ENCODE results near the gene DOCK9. TPM values are rescaled to one million over a fixed set of nuclear protein-coding genes. Genes with fewer than 3 reads are reported as not detected.

The DOCK9 gene
- total and polyA plus RNA-seq, 9 of the 15 experiments (the other 6 are each of a cell fraction or from before 2014, with no cell fraction given) = 3.5 to 25.3 (median 16.7) TPM

- Histone ChIP-seq H3K4me3 (no peak overlapping the region), H3K4me1 (replicated peaks in 1 of 2; ENCODE audit: control insufficient read depth in 2 of 2, insufficient read depth in 2 of 2, low read length in 2 of 2) (no peaks in the 10 kb centered on the region; a peak in 1 of 5 replicates), H3K27ac (ENCODE audit: extremely low read depth, low read depth, low read length) (no peak overlapping the region), H3K9me1 (ENCODE audit: control insufficient read depth, insufficient read depth, low read length) (no peaks in the 10 kb centered on the region), H3K79me2 (ENCODE audit: control insufficient read depth, insufficient read depth, low read length) (no peaks in the 10 kb centered on the region), H3K9ac (ENCODE audit: insufficient read depth in 1 of 2, low read depth in 2 of 2, low read length in 2 of 2) (no peak overlapping the region), H3K36me3 (ENCODE audit: control insufficient read depth, insufficient read depth, low read length) (peaks cover 45% of the 10 kb centered on the region; the same call in 2 of the 3 replicates), H4K20me1 (replicated peaks; ENCODE audit: control insufficient read depth, insufficient read depth, low read length) (no peaks in the 10 kb centered on the region), H3K9me3 (replicated peaks; ENCODE audit: control insufficient read depth, insufficient read depth, low read depth, low read length) (no peaks in the 10 kb centered on the region), H3K27me3 (ENCODE audit: control insufficient read depth in 2 of 2, insufficient read depth in 2 of 2, low read length in 2 of 2) (no peaks in the 10 kb centered on the region), H2AFZ (ENCODE audit: low read depth, low read length) (no peak overlapping the region), H3K4me2 (ENCODE audit: insufficient read depth, low read length) (no peak overlapping the region)
- no peak for TF ChIP-seq NR1H2 (CRISPR knock-in tag; IDR thresholded peaks at IDR 0.05)
- TF ChIP-seq ZC3H11A (IDR thresholded peaks at IDR 0.05; ENCODE audit: low read depth, low read length) = no peak
- TF ChIP-seq, protein P1, sequence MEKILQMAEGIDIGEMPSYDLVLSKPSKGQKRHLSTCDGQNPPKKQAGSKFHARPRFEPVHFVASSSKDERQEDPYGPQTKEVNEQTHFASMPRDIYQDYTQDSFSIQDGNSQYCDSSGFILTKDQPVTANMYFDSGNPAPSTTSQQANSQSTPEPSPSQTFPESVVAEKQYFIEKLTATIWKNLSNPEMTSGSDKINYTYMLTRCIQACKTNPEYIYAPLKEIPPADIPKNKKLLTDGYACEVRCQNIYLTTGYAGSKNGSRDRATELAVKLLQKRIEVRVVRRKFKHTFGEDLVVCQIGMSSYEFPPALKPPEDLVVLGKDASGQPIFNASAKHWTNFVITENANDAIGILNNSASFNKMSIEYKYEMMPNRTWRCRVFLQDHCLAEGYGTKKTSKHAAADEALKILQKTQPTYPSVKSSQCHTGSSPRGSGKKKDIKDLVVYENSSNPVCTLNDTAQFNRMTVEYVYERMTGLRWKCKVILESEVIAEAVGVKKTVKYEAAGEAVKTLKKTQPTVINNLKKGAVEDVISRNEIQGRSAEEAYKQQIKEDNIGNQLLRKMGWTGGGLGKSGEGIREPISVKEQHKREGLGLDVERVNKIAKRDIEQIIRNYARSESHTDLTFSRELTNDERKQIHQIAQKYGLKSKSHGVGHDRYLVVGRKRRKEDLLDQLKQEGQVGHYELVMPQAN (IDR thresholded peaks at IDR 0.05; ENCODE audit: borderline replicate concordance) = no peak
- TF ChIP-seq, protein P2, sequence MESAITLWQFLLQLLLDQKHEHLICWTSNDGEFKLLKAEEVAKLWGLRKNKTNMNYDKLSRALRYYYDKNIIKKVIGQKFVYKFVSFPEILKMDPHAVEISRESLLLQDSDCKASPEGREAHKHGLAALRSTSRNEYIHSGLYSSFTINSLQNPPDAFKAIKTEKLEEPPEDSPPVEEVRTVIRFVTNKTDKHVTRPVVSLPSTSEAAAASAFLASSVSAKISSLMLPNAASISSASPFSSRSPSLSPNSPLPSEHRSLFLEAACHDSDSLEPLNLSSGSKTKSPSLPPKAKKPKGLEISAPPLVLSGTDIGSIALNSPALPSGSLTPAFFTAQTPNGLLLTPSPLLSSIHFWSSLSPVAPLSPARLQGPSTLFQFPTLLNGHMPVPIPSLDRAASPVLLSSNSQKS (CRISPR knock-in tag; IDR thresholded peaks at IDR 0.05) = no peak
- TF ChIP-seq HNRNPH1 (optimal IDR thresholded peaks at IDR 0.05; ENCODE audit: low read depth, low read length) = no peak
- TF ChIP-seq ZNF239 (CRISPR knock-in tag; IDR thresholded peaks at IDR 0.05) = no peak
- TF ChIP-seq RBM22 (IDR thresholded peaks at IDR 0.05; ENCODE audit: low read depth, low read length, poor library complexity, severe bottlenecking) = no peak
- no peak for TF ChIP-seq ZFPM2 (CRISPR knock-in tag; IDR thresholded peaks at IDR 0.05)
- TF ChIP-seq HLTF (IDR thresholded peaks at IDR 0.05) = no peak
- TF ChIP-seq CHCHD3 (CRISPR knock-in tag; IDR thresholded peaks at IDR 0.05) = no peak
- no peak for TF ChIP-seq ELF4 (CRISPR knock-in tag; IDR thresholded peaks at IDR 0.05)
- TF ChIP-seq, protein P3, sequence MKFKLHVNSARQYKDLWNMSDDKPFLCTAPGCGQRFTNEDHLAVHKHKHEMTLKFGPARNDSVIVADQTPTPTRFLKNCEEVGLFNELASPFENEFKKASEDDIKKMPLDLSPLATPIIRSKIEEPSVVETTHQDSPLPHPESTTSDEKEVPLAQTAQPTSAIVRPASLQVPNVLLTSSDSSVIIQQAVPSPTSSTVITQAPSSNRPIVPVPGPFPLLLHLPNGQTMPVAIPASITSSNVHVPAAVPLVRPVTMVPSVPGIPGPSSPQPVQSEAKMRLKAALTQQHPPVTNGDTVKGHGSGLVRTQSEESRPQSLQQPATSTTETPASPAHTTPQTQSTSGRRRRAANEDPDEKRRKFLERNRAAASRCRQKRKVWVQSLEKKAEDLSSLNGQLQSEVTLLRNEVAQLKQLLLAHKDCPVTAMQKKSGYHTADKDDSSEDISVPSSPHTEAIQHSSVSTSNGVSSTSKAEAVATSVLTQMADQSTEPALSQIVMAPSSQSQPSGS (CRISPR knock-in tag; IDR thresholded peaks at IDR 0.05) = no peak
- no peak for TF ChIP-seq ZBTB9 (CRISPR knock-in tag; IDR thresholded peaks at IDR 0.05)
- no peak for TF ChIP-seq POU5F1 (IDR thresholded peaks at IDR 0.05; ENCODE audit: borderline replicate concordance, low read depth, low read length, partially characterized antibody)
- DNase-seq (ENCODE audit: extremely low read depth in 1 of 4, low spot score in 3 of 4) (no peak), FAIRE-seq (no peak), ATAC-seq (no peak)
- WGBS (ENCODE audit: insufficient coverage, low coverage, missing lambda C conversion rate) = 91% methylated on average over 9 of the region's 14 CpGs
- in situ Hi-C loops (cut with MboI) (no loop called here), intact Hi-C loops (cut with micrococcal nuclease) (no loop called here)
- BruUV-seq (replicated peaks) = no TSS peak
- ChIA-PET POLR2A (interaction anchor here (0.6 kb wide), 1 partner anchor 13 kb away, joined by 3 read pairs; no protein-coding TSS in a partner anchor), CTCF (ENCODE audit: low intra/inter-chr PET ratio) (no interaction called here)
These were observed 150.4 kb downstream of the DOCK9 start for GRCh38 chr13:98827449-98827848.

Data from K562 (cell line).